ENCODE measurements around the gene GMPPA. TPM values are rescaled to one million over a fixed set of nuclear protein-coding genes. Genes with fewer than 3 reads are reported as not detected.

Gene GMPPA
- total RNA-seq, 6 experiments from 2014 or later = 21.7 to 54.1 (median 40.2) TPM

GRCh38 chr2:219501849-219502248 is 3.2 kb downstream of the GMPPA start:
- WGBS (ENCODE audit: insufficient coverage, low coverage, low lambda C conversion rate, missing lambda C conversion rate) = 98% methylated on average over 7 of the region's 14 CpGs
- intact Hi-C loops (cut with DNase I) = no loop called here
- Histone ChIP-seq H3K27ac (no peak overlapping the region), H3K4me1 (peaks cover 0 to 13% (median 3%) of the 10 kb centered on the region in 4 donors), H3K4me3 (no peak overlapping the region), H3K9me3 (no peaks in the 10 kb centered on the region), H3K27me3 (no peaks in the 10 kb centered on the region), H3K36me3 (peaks cover 0 to 9% (median 0%) of the 10 kb centered on the region in 4 donors)
- no peak for TF ChIP-seq POLR2A (IDR thresholded peaks at IDR 0.05)
- TF ChIP-seq, protein P1, sequence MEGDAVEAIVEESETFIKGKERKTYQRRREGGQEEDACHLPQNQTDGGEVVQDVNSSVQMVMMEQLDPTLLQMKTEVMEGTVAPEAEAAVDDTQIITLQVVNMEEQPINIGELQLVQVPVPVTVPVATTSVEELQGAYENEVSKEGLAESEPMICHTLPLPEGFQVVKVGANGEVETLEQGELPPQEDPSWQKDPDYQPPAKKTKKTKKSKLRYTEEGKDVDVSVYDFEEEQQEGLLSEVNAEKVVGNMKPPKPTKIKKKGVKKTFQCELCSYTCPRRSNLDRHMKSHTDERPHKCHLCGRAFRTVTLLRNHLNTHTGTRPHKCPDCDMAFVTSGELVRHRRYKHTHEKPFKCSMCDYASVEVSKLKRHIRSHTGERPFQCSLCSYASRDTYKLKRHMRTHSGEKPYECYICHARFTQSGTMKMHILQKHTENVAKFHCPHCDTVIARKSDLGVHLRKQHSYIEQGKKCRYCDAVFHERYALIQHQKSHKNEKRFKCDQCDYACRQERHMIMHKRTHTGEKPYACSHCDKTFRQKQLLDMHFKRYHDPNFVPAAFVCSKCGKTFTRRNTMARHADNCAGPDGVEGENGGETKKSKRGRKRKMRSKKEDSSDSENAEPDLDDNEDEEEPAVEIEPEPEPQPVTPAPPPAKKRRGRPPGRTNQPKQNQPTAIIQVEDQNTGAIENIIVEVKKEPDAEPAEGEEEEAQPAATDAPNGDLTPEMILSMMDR (IDR thresholded peaks at IDR 0.05) = no peak
- ATAC-seq (no peak), DNase-seq (no peak)

GRCh38 chr2:219502618-219503017 is 3.9 kb downstream of the GMPPA start:
- Histone ChIP-seq H3K27ac (no peak overlapping the region), H3K4me1 (peaks cover 0 to 7% (median 0%) of the 10 kb centered on the region in 4 donors), H3K27me3 (no peaks in the 10 kb centered on the region), H3K9me3 (no peaks in the 10 kb centered on the region), H3K4me3 (no peak overlapping the region), H3K36me3 (peaks cover 0 to 9% (median 0%) of the 10 kb centered on the region in 4 donors)
- intact Hi-C loops (cut with DNase I) = no loop called here
- no peak for DNase-seq
- TF ChIP-seq, protein P1 (IDR thresholded peaks at IDR 0.05) = no peak
- TF ChIP-seq POLR2A (IDR thresholded peaks at IDR 0.05) = no peak
- no peak for ATAC-seq

- no peak for TF ChIP-seq POLR2A (IDR thresholded peaks at IDR 0.05)
- TF ChIP-seq, protein P1 (IDR thresholded peaks at IDR 0.05) = no peak
- Histone ChIP-seq H3K36me3 (peaks cover 0 to 9% (median 0%) of the 10 kb centered on the region in 4 donors), H3K27me3 (no peaks in the 10 kb centered on the region), H3K4me3 (no peak overlapping the region), H3K9me3 (no peaks in the 10 kb centered on the region), H3K27ac (no peak overlapping the region), H3K4me1 (peaks cover 0 to 3% (median 0%) of the 10 kb centered on the region in 4 donors)
- ATAC-seq (no peak), DNase-seq (no peak)
- WGBS (ENCODE audit: insufficient coverage, low coverage, low lambda C conversion rate, missing lambda C conversion rate) = no CpG with 5 or more reads among the region's 9 CpGs
- intact Hi-C loops (cut with DNase I) = no loop called here
Measured at GRCh38 chr2:219505585-219505984, 6.9 kb downstream of the GMPPA start.

DNA sequence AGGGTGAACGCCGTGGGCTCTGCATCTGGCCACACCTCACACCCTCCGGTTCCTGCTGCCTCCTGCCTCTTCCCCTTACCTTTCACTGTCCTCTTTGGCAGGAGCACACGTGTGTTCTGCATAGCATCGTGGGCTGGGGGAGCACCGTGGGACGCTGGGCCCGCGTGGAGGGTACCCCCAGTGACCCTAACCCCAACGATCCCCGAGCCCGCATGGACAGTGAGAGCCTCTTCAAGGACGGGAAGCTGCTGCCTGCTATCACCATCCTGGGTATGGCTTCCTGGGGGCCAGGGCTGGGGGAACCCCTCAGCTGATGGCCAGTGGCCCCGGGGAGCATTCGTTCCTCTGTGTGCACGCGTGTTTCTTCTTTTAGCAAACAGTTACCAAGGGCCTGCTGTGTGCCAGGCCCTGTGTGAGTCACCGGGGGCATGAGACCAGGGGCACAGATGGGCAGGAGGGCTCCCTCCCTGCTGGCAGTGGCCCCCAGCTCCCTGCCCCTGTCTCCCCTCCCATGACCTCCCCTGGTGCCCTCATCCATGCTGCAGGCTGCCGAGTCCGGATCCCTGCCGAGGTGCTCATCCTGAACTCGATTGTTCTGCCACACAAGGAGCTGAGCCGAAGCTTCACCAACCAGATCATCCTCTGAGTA is 7.6 kb downstream of the GMPPA start:
- DNase-seq (no peak), ATAC-seq (no peak)
- Histone ChIP-seq H3K9me3 (no peaks in the 10 kb centered on the region), H3K27me3 (no peaks in the 10 kb centered on the region), H3K36me3 (peaks cover 0 to 9% (median 0%) of the 10 kb centered on the region in 4 donors), H3K27ac (no peak overlapping the region), H3K4me3 (no peak overlapping the region), H3K4me1 (peaks cover 0 to 3% (median 0%) of the 10 kb centered on the region in 4 donors)
- intact Hi-C loops (cut with DNase I) = no loop called here
- 95% methylated on average over 3 of the region's 23 CpGs for WGBS (ENCODE audit: insufficient coverage, low coverage, low lambda C conversion rate, missing lambda C conversion rate)
- no peak for TF ChIP-seq POLR2A (IDR thresholded peaks at IDR 0.05)
- TF ChIP-seq, protein P1 (IDR thresholded peaks at IDR 0.05) = no peak

Measured in right lobe of liver (tissue), 6 donors.